GM12872 (cell line): ENCODE measurements around the gene EVX2.

Experiments used
- CTCF ChIP-seq: IDR thresholded peaks from 3 replicates; pipeline ENCODE4 v1.5.1; 2011; ENCODE audit warnings: low read depth, mild to moderate bottlenecking, low read length, moderate library complexity; ENCODE audit not compliant: insufficient read depth

EVX2 gene

GRCh38 chr2:176072951-176073904 is 10.5 kb downstream of the EVX2 start:
- TF ChIP-seq CTCF: no peak

- no peak for TF ChIP-seq CTCF
Observed at GRCh38 chr2:176072292-176072669, 11.5 kb downstream of the EVX2 start.

GRCh38 chr2:176071330-176072291 is 12.2 kb downstream of the EVX2 start:
- no peak for TF ChIP-seq CTCF

- TF ChIP-seq CTCF: no peak
Observed at GRCh38 chr2:176068419-176068832, 15.3 kb downstream of the EVX2 start.

GRCh38 chr2:176067589-176068418 is 16.0 kb downstream of the EVX2 start:
- TF ChIP-seq CTCF: no peak

- TF ChIP-seq CTCF: no peak
Observed at GRCh38 chr2:176066645-176067588, 16.8 kb downstream of the EVX2 start.
